HEK293 (cell line): Measurements from ENCODE around the gene CISH.

Source experiments
- ATF2 ChIP-seq: fragments of 450-650 bp; formaldehyde crosslinking; IDR thresholded peaks from 2 replicates; pipeline ENCODE4 v1.5.1; 2016; ENCODE audit warnings: missing biosample characterization, missing genetic modification characterization, low read depth
- PBX3 ChIP-seq: sonication (generic); formaldehyde crosslinking; IDR thresholded peaks from 2 replicates; pipeline ENCODE4 v1.8.1; 2022; ENCODE audit warnings: mild to moderate bottlenecking, moderate library complexity, missing genetic modification reagents
- SP7 ChIP-seq: fragments of 450-650 bp; formaldehyde crosslinking; IDR thresholded peaks from 2 replicates; pipeline ENCODE4 v1.5.1; 2016; ENCODE audit warnings: missing biosample characterization, missing genetic modification characterization
- ZBTB26 ChIP-seq: fragments of 450-650 bp; formaldehyde crosslinking; optimal IDR thresholded peaks from 2 replicates; pipeline ENCODE3; 2016; ENCODE audit warnings: missing biosample characterization, mild to moderate bottlenecking, missing genetic modification characterization
- ZNF473 ChIP-seq: fragments of 450-650 bp; formaldehyde crosslinking; IDR thresholded peaks from 2 replicates; pipeline ENCODE4 v1.5.1; 2017; ENCODE audit warnings: missing biosample characterization, missing genetic modification characterization
- TF ChIP-seq, protein P1 (sequence below): fragments of 450-650 bp; formaldehyde crosslinking; IDR thresholded peaks from 2 replicates; pipeline ENCODE4 v1.5.1; 2016; ENCODE audit warnings: missing biosample characterization, missing genetic modification characterization

DNA sequence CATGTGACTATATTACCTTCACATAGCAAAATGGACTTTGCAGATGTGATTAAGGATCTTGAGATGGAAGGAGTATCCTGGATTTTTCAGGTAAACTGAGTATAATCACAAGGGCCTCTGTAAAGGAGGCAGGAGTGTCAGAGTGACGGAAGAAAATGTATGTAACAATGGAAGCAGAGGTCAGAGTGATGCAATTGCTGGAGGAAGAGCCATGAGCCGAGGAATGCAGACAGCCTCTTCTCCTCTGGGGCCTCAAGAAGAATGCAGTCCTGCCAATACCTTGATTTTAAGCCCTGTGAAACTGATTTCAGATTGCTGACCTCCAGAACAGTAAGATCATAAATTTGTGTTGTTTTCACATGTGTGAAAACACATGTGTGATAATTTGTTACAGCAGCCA lies 27.2 kb downstream of the CISH start:
- TF ChIP-seq SP7 (tag by site-specific recombination) (no peak), ZBTB26 (tag by site-specific recombination) (no peak), PBX3 (CRISPR knock-in tag) (no peak), ATF2 (tag by site-specific recombination) (no peak), ZNF473 (tag by site-specific recombination) (no peak)
- TF ChIP-seq, protein P1, sequence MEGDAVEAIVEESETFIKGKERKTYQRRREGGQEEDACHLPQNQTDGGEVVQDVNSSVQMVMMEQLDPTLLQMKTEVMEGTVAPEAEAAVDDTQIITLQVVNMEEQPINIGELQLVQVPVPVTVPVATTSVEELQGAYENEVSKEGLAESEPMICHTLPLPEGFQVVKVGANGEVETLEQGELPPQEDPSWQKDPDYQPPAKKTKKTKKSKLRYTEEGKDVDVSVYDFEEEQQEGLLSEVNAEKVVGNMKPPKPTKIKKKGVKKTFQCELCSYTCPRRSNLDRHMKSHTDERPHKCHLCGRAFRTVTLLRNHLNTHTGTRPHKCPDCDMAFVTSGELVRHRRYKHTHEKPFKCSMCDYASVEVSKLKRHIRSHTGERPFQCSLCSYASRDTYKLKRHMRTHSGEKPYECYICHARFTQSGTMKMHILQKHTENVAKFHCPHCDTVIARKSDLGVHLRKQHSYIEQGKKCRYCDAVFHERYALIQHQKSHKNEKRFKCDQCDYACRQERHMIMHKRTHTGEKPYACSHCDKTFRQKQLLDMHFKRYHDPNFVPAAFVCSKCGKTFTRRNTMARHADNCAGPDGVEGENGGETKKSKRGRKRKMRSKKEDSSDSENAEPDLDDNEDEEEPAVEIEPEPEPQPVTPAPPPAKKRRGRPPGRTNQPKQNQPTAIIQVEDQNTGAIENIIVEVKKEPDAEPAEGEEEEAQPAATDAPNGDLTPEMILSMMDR (tag by site-specific recombination) = no peak
